ENCODE results near the gene CD68. TPM values are rescaled to one million over a fixed set of nuclear protein-coding genes. Genes with fewer than 3 reads are reported as not detected.

Gene CD68
- total and polyA plus RNA-seq, 2 donors = 9.1 to 73.7 TPM

- Histone ChIP-seq H3K4me1 (ENCODE audit: insufficient read depth) (no peaks in the 10 kb centered on the region), H3K27ac (ENCODE audit: low read depth) (no peak overlapping the region), H3K36me3 (ENCODE audit: insufficient read depth) (no peaks in the 10 kb centered on the region), H3K4me3 (ENCODE audit: low read depth, low read length) (no peak overlapping the region)
- DNase-seq (ENCODE audit: extremely low spot score) = no peak
- 57% methylated on average over 10 of the region's 10 CpGs for WGBS
Observed at GRCh38 chr17:7555320-7555948, 24.0 kb upstream of the CD68 start.

GRCh38 chr17:7556627-7557026 is 22.8 kb upstream of the CD68 start:
- Histone ChIP-seq H3K4me1 (ENCODE audit: insufficient read depth) (no peaks in the 10 kb centered on the region), H3K36me3 (ENCODE audit: insufficient read depth) (no peaks in the 10 kb centered on the region), H3K4me3 (ENCODE audit: low read depth, low read length) (no peak overlapping the region), H3K27ac (ENCODE audit: low read depth) (no peak overlapping the region)
- WGBS = 87% methylated on average over 12 of the region's 12 CpGs
- DNase-seq (ENCODE audit: extremely low spot score) = no peak

- WGBS = 51% methylated on average over 19 of the region's 19 CpGs
- Histone ChIP-seq H3K4me3 (ENCODE audit: low read depth, low read length) (no peak overlapping the region), H3K27ac (ENCODE audit: low read depth) (peak overlapping the region; percentile 87), H3K36me3 (ENCODE audit: insufficient read depth) (no peaks in the 10 kb centered on the region), H3K4me1 (ENCODE audit: insufficient read depth) (no peaks in the 10 kb centered on the region)
- no peak for DNase-seq (ENCODE audit: extremely low spot score)
Observed at GRCh38 chr17:7557147-7557764, 22.2 kb upstream of the CD68 start.

- Histone ChIP-seq H3K4me1 (ENCODE audit: insufficient read depth) (no peaks in the 10 kb centered on the region), H3K36me3 (ENCODE audit: insufficient read depth) (no peaks in the 10 kb centered on the region), H3K4me3 (ENCODE audit: low read depth, low read length) (no peak overlapping the region), H3K27ac (ENCODE audit: low read depth) (peak overlapping the region; percentile 87)
- no peak for DNase-seq (ENCODE audit: extremely low spot score)
- 12% methylated on average over 21 of the region's 21 CpGs for WGBS
Observed at GRCh38 chr17:7557775-7558543, 21.5 kb upstream of the CD68 start.

GRCh38 chr17:7558544-7559319 is 20.7 kb upstream of the CD68 start, which contains the start of gene TNFSF13:
TNFSF13 (plus strand) TSS chr17:7558750; CDS start chr17:7559040, 290 bp downstream.
- Histone ChIP-seq H3K27ac (ENCODE audit: low read depth) (peak within 1 kb of the TSS; percentile 87), H3K4me1 (ENCODE audit: insufficient read depth) (no peaks in the 10 kb centered on the region), H3K36me3 (ENCODE audit: insufficient read depth) (no peaks in the 10 kb centered on the region), H3K4me3 (ENCODE audit: low read depth, low read length) (no peak within 1 kb of the TSS)
- 47% methylated on average over 16 of the region's 16 CpGs for WGBS
- DNase-seq (ENCODE audit: extremely low spot score) = no peak

- WGBS = 79% methylated on average over 18 of the region's 18 CpGs
- Histone ChIP-seq H3K27ac (ENCODE audit: low read depth) (no peak overlapping the region), H3K4me3 (ENCODE audit: low read depth, low read length) (no peak overlapping the region), H3K36me3 (ENCODE audit: insufficient read depth) (no peaks in the 10 kb centered on the region), H3K4me1 (ENCODE audit: insufficient read depth) (no peaks in the 10 kb centered on the region)
- no peak for DNase-seq (ENCODE audit: extremely low spot score)
Observed at GRCh38 chr17:7559320-7560171, 19.9 kb upstream of the CD68 start.

- Histone ChIP-seq H3K4me1 (ENCODE audit: insufficient read depth) (no peaks in the 10 kb centered on the region), H3K36me3 (ENCODE audit: insufficient read depth) (peaks cover 1% of the 10 kb centered on the region), H3K27ac (ENCODE audit: low read depth) (no peak overlapping the region), H3K4me3 (ENCODE audit: low read depth, low read length) (no peak overlapping the region)
- no peak for DNase-seq (ENCODE audit: extremely low spot score)
- 26% methylated on average over 22 of the region's 22 CpGs for WGBS
Observed at GRCh38 chr17:7560172-7561027, 19.0 kb upstream of the CD68 start.

- Histone ChIP-seq H3K36me3 (ENCODE audit: insufficient read depth) (peaks cover 2% of the 10 kb centered on the region), H3K27ac (ENCODE audit: low read depth) (peak overlapping the region; percentile 70), H3K4me1 (ENCODE audit: insufficient read depth) (no peaks in the 10 kb centered on the region), H3K4me3 (ENCODE audit: low read depth, low read length) (peak overlapping the region; percentile 84)
- WGBS = under 1% methylated on average over 32 of the region's 32 CpGs
- no peak for DNase-seq (ENCODE audit: extremely low spot score)
Observed at GRCh38 chr17:7561028-7561575, 18.3 kb upstream of the CD68 start.

GRCh38 chr17:7561589-7562207 is 17.7 kb upstream of the CD68 start, which contains the start of gene SENP3:
SENP3 (plus strand) TSS chr17:7561919; CDS start chr17:7563077, 1,158 bp downstream.
- WGBS = under 1% methylated on average over 82 of the region's 82 CpGs
- Histone ChIP-seq H3K4me3 (ENCODE audit: low read depth, low read length) (peak within 1 kb of the TSS; percentile 84), H3K36me3 (ENCODE audit: insufficient read depth) (peaks cover 2% of the 10 kb centered on the region), H3K27ac (ENCODE audit: low read depth) (peak within 1 kb of the TSS; percentile 76), H3K4me1 (ENCODE audit: insufficient read depth) (no peaks in the 10 kb centered on the region)
- DNase-seq (ENCODE audit: extremely low spot score) = no peak

- Histone ChIP-seq H3K36me3 (ENCODE audit: insufficient read depth) (peaks cover 2% of the 10 kb centered on the region), H3K27ac (ENCODE audit: low read depth) (peak overlapping the region; percentile 76), H3K4me1 (ENCODE audit: insufficient read depth) (no peaks in the 10 kb centered on the region), H3K4me3 (ENCODE audit: low read depth, low read length) (peak overlapping the region; percentile 84)
- WGBS = under 1% methylated on average over 28 of the region's 28 CpGs
- no peak for DNase-seq (ENCODE audit: extremely low spot score)
Observed at GRCh38 chr17:7562208-7562605, 17.2 kb upstream of the CD68 start.

GRCh38 chr17:7563115-7563869 is 16.1 kb upstream of the CD68 start:
- WGBS = 90% methylated on average over 30 of the region's 30 CpGs
- Histone ChIP-seq H3K27ac (ENCODE audit: low read depth) (no peak overlapping the region), H3K4me3 (ENCODE audit: low read depth, low read length) (no peak overlapping the region), H3K4me1 (ENCODE audit: insufficient read depth) (no peaks in the 10 kb centered on the region), H3K36me3 (ENCODE audit: insufficient read depth) (peaks cover 2% of the 10 kb centered on the region)
- DNase-seq (ENCODE audit: extremely low spot score) = no peak
